ENCODE results near the gene CHI3L2.
"Not testable (repeated sequence)": the region's sequence is repeated elsewhere in the genome, so short reads cannot be mapped to it uniquely, and the experiment has no call there.

Gene CHI3L2

DNA sequence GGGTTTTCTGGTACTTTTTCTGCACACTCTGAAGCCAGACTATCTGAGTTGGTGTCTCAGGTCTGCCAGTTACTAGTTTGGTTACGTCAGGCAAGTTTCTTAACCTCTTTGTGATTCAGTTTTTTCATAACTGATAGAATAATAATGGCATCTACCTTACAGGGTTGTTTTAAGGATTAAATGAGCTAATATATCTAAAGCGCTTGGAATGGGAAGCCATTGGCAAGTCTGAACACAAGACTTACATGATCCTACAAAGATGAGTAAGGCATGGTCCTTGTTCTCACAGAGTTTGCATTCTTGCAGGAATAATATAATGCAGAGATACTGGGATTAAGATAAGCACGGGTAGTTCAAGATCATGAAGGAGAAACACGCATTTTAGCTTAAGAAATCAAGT lies 17.9 kb upstream of the CHI3L2 start:
- Histone ChIP-seq H3K9ac (no peak overlapping the region), H4K20me1 (no peaks in the 10 kb centered on the region), H3K4me1 (peaks cover 62% of the 10 kb centered on the region), H3K4me3 (no peak overlapping the region), H3K27ac (no peak overlapping the region), H3K27me3 (no peaks in the 10 kb centered on the region), H3K9me3 (no peaks in the 10 kb centered on the region), H3K36me3 (no peaks in the 10 kb centered on the region), H3K4me2 (no peak overlapping the region)
- no peak for TF ChIP-seq Cebpa-rat (IDR thresholded peaks at IDR 0.05)

DNA sequence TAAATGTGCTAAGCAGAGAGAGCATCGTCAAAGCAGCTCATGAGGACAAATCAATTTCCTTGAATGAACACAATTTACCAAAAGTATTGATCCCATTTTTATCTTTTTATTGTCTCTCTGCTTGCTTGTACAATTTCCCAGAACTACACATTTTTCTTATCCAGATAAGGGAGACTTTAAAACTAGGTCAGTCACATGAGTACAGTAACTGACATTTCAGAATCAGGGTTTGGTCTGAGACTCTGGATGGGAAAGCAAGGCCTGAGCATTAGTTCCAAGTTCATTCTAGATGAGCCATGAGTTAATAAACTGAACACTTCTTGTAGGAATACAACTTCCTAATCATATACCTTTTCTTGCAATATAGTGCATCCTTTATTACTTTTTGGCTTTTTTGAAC lies 15.6 kb upstream of the CHI3L2 start:
- Histone ChIP-seq H3K4me2 (no peak overlapping the region), H3K27ac (no peak overlapping the region), H3K9ac (no peak overlapping the region), H3K27me3 (no peaks in the 10 kb centered on the region), H3K36me3 (no peaks in the 10 kb centered on the region), H3K4me3 (no peak overlapping the region), H3K4me1 (peaks cover 62% of the 10 kb centered on the region), H4K20me1 (no peaks in the 10 kb centered on the region), H3K9me3 (no peaks in the 10 kb centered on the region)
- no peak for TF ChIP-seq Cebpa-rat (IDR thresholded peaks at IDR 0.05)

DNA sequence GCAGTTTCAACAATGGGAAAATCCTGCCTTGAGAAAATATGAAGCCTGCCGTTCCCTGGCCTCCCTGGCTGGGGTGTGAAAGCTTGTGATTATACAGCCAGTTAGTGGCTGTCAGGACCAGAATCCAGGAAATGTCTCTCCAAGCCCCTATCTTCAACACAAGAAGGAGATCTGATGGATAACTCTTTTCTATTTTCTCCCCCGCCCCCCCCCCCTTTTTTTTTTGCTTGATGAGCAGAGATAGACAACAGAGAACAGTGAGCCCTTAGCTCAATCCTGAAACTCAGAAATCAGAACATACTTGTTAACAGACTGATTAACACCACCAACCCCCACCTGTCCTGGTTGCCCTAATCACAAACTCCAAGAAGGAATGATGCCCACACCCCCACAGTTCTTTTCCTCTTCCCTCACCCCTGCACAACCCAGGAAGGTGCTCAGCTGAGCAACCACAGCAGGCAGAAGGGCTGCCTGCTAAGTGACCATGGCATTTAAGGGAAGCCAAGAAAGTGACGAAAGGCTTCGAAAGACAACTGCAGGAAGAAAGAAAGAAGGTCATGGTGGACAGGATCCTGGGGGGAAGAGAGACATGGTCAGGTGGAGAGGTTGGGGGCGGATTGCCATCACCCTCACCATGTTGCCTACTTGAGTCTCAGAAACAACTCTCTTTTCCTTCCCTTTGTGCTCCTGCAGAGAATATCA lies 14.7 kb upstream of the CHI3L2 start:
- H3K9ac ChIP-seq: no peak overlapping the region; the same call in 1 of the 2 replicates
- H3K27ac ChIP-seq: peak overlapping the region; percentile 88
- H3K4me3 ChIP-seq: no peak overlapping the region
- no peaks in the 10 kb centered on the region for H3K9me3 ChIP-seq
- H3K4me2 ChIP-seq: peak overlapping the region; percentile 76
- peaks cover 66% of the 10 kb centered on the region for H3K4me1 ChIP-seq
- no peaks in the 10 kb centered on the region for H3K27me3 ChIP-seq
- no peak for TF ChIP-seq Cebpa-rat (IDR thresholded peaks at IDR 0.05)
- H3K36me3 ChIP-seq: no peaks in the 10 kb centered on the region
- H4K20me1 ChIP-seq: no peaks in the 10 kb centered on the region

DNA sequence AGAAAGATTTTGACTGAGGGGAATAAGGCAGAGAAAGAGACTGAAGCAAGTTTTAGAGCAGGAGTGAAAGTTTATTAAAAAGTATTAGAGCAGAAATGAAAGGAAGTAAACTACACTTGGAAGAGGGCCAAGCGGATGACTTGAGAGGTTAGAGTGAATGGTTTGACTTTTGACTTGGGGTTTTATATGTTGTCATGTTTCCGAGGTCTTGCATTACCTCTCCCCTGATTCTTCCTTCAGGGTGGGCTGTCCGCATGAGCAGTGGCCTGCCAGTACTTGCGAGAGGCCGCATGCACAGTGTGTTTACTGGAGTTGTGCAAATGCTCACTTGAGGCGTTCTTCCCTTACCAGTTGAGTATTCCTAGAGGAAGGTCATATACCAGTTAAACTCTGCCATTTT lies 14.1 kb upstream of the CHI3L2 start:
- Histone ChIP-seq H3K9me3 (no peaks in the 10 kb centered on the region), H3K4me3 (no peak overlapping the region), H3K36me3 (no peaks in the 10 kb centered on the region), H3K27me3 (no peaks in the 10 kb centered on the region), H3K4me1 (peaks cover 68% of the 10 kb centered on the region), H3K4me2 (peak overlapping the region; percentile 76), H3K27ac (peak overlapping the region; percentile 88), H4K20me1 (no peaks in the 10 kb centered on the region), H3K9ac (no peak overlapping the region; the same call in 1 of the 2 replicates)
- TF ChIP-seq Cebpa-rat (IDR thresholded peaks at IDR 0.05): no peak

DNA sequence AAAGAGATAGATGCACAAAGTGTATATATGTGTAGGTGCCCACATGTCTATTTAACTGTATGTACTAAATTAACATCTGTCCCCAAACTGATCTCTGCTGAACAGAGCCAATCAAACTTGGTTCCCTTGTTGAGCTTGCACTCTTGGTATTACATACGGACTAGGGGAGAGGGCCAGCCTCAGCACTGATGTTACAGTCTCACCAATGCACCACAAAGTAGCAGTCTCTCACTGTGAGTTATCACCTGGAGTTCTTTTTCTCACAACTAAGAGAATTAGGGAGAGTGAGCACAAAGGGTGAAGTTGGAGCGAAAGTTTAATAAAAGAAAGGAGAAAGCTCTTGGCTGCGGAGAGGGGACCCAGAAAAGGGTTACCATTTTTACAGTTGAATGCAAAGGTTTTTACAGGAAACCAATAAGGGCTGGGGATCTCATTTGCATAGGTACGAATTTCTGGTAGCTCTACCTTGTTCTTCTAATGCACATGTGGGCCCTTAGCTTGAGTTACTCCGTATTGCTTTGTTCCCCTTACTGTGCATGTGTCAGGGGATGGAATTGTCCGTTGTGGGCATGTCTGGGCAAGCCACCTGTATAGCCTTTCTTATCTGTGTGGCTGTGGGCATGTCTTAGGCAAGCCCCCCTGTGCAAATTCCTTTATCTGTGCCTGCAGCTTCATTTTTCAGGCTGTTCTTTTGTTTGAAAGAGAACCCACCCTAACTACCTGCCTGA lies 13.3 kb upstream of the CHI3L2 start:
- H3K27ac ChIP-seq: peak overlapping the region; percentile 88
- no peaks in the 10 kb centered on the region for H3K9me3 ChIP-seq
- H3K4me3 ChIP-seq: peak overlapping the region; percentile 9; the same call in 1 of the 2 replicates
- H3K27me3 ChIP-seq: no peaks in the 10 kb centered on the region
- no peaks in the 10 kb centered on the region for H3K36me3 ChIP-seq
- H4K20me1 ChIP-seq: no peaks in the 10 kb centered on the region
- peaks cover 75% of the 10 kb centered on the region for H3K4me1 ChIP-seq
- peak overlapping the region; percentile 68 for H3K9ac ChIP-seq
- peak overlapping the region; percentile 76 for H3K4me2 ChIP-seq
- TF ChIP-seq Cebpa-rat (IDR thresholded peaks at IDR 0.05): no peak

DNA sequence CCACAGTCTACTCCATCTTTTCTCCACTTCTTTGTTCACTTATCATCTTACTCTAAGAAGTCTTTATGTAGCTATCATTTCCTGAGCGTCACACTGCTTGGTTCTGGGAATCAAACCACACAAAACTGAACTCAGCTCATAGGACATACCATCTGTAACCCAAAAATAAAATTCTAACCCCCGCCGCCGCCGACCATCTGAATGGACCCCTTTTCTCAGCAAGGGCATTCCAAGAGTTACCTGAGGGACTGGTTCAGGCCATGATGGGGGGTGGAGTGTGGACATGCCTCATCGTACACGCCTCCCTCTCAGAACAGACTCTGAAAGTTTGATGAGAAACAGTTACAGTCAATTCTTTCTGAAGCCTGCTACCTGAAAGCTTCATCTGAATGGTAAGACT lies 12.6 kb upstream of the CHI3L2 start:
- H3K27me3 ChIP-seq: no peaks in the 10 kb centered on the region
- H3K9ac ChIP-seq: peak overlapping the region; percentile 68
- H3K27ac ChIP-seq: peak overlapping the region; percentile 88
- H3K4me2 ChIP-seq: peak overlapping the region; percentile 76
- H3K9me3 ChIP-seq: no peaks in the 10 kb centered on the region
- no peaks in the 10 kb centered on the region for H3K36me3 ChIP-seq
- peak overlapping the region; percentile 9; the same call in 1 of the 2 replicates for H3K4me3 ChIP-seq
- no peak for TF ChIP-seq Cebpa-rat (IDR thresholded peaks at IDR 0.05)
- H3K4me1 ChIP-seq: peaks cover 81% of the 10 kb centered on the region
- no peaks in the 10 kb centered on the region for H4K20me1 ChIP-seq

DNA sequence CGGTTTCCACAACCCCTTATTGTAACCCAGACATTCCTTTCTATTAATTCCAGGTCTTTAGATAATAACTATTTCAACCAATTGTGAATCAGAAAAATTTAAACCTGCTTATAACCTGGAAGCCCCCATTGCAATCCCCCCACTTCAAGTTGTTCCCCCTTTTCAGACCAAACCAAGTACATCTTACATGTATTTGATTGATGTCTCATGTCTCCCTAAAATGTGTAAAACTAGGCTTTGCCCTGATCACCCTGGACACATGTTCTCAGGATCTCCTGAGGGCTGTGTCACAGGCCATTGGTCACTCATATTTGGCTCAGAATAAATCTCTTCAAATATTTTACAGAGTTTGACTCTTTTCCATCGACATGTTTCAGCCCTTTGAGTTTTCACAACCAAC lies 12.2 kb upstream of the CHI3L2 start:
- H3K9ac ChIP-seq: peak overlapping the region; percentile 68
- peak overlapping the region; percentile 88 for H3K27ac ChIP-seq
- peak overlapping the region; percentile 76 for H3K4me2 ChIP-seq

DNA sequence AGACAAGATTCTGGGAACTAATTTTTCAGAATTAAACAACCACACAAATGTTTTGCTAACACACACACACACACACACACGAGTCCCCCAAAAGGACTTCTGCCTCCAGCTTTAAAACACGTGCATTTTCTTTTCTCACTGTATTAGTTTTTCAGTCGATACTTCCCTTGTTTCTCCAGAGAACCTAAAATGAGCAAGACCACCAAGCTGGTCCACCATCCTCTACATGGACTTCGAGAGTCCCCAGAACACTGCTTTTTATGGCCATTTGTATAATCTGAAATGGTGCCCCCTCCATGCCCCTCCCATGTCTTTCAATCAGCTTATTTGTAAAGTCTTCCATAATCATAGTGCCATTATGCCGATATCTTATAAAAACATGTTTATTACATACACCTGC lies 10.8 kb upstream of the CHI3L2 start:
- Histone ChIP-seq H3K9me3 (no peaks in the 10 kb centered on the region), H3K9ac (peak overlapping the region; percentile 68; the same call in 1 of the 2 replicates), H3K4me2 (peak overlapping the region; percentile 76), H3K27me3 (no peaks in the 10 kb centered on the region), H4K20me1 (no peaks in the 10 kb centered on the region), H3K36me3 (no peaks in the 10 kb centered on the region), H3K4me3 (no peak overlapping the region), H3K4me1 (peaks cover 100% of the 10 kb centered on the region), H3K27ac (peak overlapping the region; percentile 88)
- TF ChIP-seq Cebpa-rat (IDR thresholded peaks at IDR 0.05): no peak

More for the DNA sequence above, 12.2 kb upstream of the CHI3L2 start:
- not testable (repeated sequence) for H3K9me3 ChIP-seq, H3K27me3 ChIP-seq, H4K20me1 ChIP-seq, H3K36me3 ChIP-seq
- Histone ChIP-seq H3K4me3 (peak overlapping the region; percentile 9; the same call in 1 of the 2 replicates), H3K4me1 (peaks cover 85% of the 10 kb centered on the region)

DNA sequence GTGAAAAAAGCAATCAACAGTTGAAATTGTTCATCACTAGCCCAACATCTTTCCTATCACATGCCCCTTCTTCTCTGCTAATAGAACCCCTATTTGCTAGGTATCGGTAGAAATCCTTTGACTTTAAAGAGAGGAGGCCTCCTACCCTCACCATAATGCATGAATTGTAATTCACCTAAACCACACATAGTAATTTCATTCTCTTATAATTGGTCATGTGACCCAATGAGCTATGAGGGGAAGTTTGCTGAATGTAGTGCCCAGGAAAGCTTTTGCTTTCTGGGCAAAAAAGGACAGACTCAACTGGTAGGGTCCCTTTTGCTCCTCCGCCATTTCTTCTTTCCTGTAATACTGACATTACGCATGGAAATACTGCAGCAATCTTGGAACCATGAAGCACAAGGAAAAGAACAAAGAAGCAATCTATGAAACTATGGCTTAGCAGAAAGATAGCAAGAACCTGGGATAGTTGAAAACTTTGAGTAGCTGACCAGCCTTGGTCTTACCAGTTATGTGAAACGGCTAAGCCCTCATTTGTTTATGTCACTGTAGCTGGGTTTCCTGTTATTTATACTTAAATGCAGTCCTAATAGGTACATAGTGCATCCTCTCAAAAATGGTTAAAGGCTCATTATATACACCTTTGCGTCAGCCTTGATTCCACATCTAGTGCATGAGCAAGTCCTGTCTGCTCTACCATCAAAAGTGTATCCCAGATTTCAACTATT lies 10.2 kb upstream of the CHI3L2 start:
- H3K4me3 ChIP-seq: no peak overlapping the region
- H3K4me2 ChIP-seq: peak overlapping the region; percentile 76
- no peaks in the 10 kb centered on the region for H3K9me3 ChIP-seq
- no peaks in the 10 kb centered on the region for H3K36me3 ChIP-seq
- peak overlapping the region; percentile 88 for H3K27ac ChIP-seq
- H4K20me1 ChIP-seq: no peaks in the 10 kb centered on the region
- no peak for TF ChIP-seq Cebpa-rat (IDR thresholded peaks at IDR 0.05)
- no peak overlapping the region for H3K9ac ChIP-seq
- H3K4me1 ChIP-seq: peaks cover 100% of the 10 kb centered on the region
- no peaks in the 10 kb centered on the region for H3K27me3 ChIP-seq
